Cardiac fibroblast (primary cell): Measurements from ENCODE around the gene ITIH2.
"Not testable (repeated sequence)": the region's sequence is repeated elsewhere in the genome, so short reads cannot be mapped to it uniquely, and the experiment has no call there.

Experiments used
- DNase-seq, 2 donors: peaks; one replicate each; pipeline versions ENCODE4 v3.0.0 to v3.0.0-alpha.2; 2010; ENCODE audit warnings: low read depth in 2 of 2
- H3K4me3 ChIP-seq, 2 donors: replicated peaks in 1 of 2; 1 replicate in 1 of 2; 2 replicates in 1 of 2; pipeline ENCODE4 v1.5.1; 2011; ENCODE audit warnings: low read depth in 2 of 2, low read length in 2 of 2, mild to moderate bottlenecking in 2 of 2, moderate library complexity in 1 of 2
- CTCF ChIP-seq: IDR thresholded peaks from one replicate; pipeline ENCODE4 v1.5.1; 2011; ENCODE audit warnings: low read depth, mild to moderate bottlenecking, low read length, inconsistent platforms

The ITIH2 gene

GRCh38 chr10:7686351-7687171 lies 16.6 kb upstream of the ITIH2 start:
- no peak for DNase-seq
- no peak overlapping the region for H3K4me3 ChIP-seq
- no peak for TF ChIP-seq CTCF

DNA sequence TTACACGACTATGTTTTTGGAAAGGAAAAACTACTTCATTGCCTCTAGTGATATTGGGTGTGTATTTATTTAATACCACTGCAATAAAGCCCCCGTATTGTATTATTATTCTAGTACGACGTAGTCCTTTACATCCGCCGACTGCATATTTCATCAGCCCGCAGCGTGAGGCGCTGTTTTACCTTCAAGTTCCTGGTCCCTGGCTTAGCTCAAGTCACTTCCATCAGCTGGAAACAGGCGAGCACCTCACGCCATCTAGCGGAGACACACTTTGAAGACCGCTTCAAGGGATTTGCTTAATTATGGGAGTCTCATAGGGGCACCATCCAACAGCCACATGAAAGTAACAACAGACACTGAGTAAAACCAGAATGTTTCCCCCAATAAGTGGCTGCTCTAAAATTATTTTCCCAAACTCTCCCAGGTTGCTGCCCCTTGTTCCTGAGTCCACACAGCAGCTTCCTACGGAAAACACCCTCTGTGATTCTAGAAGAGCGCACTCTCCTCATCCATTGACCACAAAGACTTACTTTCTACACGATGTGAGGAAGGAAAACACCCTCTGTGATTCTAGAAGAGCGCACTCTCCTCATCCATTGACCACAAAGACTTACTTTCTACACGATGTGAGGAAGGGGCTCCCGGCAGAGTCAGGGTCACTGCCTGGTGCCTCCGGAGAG lies 15.7 kb upstream of the ITIH2 start:
- no peak overlapping the region for H3K4me3 ChIP-seq
- TF ChIP-seq CTCF = peak; percentile 73
- DNase-seq = peak; percentile 88 to 93

GRCh38 chr10:7689591-7689990 lies 13.5 kb upstream of the ITIH2 start:
- no peak for TF ChIP-seq CTCF
- no peak overlapping the region for H3K4me3 ChIP-seq
- DNase-seq = no peak

DNA sequence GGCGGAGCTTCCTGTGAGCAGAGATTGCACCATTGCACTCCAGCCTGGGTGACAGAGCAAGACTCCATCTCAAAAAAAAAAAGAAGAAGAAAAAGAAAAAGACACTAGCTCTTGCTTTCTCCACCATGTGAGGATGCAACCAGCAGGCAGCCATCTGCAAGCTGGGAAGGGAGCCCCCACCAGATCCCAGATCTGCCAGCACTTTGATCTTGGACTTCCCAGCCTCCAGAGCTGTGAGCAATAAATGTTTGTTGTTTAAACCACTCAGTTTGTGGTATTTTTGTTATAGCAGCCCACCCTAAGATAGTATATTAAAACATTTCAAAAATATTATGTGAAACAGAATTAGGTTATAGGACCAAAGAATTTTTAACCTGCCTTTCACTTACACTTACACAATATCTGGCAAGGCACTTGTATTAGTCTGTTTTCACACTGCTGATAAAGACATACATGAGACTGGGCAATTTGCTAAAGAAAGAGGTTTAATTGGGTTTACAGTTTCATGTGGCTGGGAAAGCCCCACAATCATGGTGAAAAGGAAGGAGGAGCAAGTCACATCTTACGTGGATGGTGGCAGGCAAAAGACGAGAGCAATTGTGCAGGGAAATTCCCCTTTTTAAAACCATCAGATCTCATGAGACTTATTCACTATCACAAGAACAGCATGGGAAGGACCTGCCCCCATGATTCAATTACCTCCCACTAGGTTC lies 12.1 kb upstream of the ITIH2 start:
- DNase-seq, H3K4me3 ChIP-seq: not testable (repeated sequence)

GRCh38 chr10:7692368-7692767 lies 10.7 kb upstream of the ITIH2 start:
- not testable (repeated sequence) for H3K4me3 ChIP-seq, DNase-seq

DNA sequence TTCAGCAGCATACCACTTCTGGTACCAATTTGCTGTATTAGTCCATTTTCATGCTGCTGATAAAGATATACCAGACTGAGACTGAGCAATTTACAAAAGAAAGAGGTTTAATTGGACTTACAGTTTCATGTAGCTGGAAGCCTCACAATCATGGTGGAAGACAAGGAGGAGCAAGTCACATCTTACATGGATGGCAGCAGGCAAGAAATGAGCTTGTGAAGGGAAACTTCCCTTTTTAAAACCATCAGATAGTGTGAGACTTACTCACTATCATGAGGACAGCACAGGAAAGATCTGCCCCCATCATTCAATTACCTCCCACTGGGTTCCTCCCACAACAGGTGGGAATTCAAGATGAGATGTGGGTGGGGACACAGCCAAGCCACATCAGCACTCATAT lies 9.9 kb upstream of the ITIH2 start:
- H3K4me3 ChIP-seq, DNase-seq: not testable (repeated sequence)

GRCh38 chr10:7696545-7696944 lies 6.6 kb upstream of the ITIH2 start:
- no peak overlapping the region for H3K4me3 ChIP-seq
- no peak for DNase-seq
- TF ChIP-seq CTCF = no peak

DNA sequence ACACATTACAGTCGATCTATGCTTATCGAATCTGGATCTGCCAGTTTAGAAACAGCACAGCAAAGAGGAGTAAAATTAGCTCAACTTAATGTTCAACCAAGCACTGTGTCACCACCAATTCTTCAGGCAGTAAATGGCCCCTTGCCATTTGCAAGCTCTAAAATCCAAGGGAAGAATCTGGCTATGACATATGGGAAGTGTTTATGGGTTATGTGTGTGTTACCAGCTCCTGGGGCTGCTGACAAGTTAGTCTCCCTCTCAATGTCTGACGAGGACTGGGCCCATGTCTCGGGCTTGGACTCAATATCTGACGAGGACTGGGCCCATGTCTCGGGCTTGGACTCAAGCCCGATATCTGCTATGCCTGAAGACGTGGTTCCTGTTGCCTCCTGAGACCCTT lies 5.7 kb upstream of the ITIH2 start:
- TF ChIP-seq CTCF = no peak
- no peak overlapping the region for H3K4me3 ChIP-seq
- no peak for DNase-seq
